NCI-H1930 (cell line): ENCODE measurements around the gene RASSF7.

Experiments used
- DNase-seq, 2 experiments: peaks; one replicate each; lab custom pipeline; 2025; lab: John Stamatoyannopoulos, UW

Gene RASSF7

DNA sequence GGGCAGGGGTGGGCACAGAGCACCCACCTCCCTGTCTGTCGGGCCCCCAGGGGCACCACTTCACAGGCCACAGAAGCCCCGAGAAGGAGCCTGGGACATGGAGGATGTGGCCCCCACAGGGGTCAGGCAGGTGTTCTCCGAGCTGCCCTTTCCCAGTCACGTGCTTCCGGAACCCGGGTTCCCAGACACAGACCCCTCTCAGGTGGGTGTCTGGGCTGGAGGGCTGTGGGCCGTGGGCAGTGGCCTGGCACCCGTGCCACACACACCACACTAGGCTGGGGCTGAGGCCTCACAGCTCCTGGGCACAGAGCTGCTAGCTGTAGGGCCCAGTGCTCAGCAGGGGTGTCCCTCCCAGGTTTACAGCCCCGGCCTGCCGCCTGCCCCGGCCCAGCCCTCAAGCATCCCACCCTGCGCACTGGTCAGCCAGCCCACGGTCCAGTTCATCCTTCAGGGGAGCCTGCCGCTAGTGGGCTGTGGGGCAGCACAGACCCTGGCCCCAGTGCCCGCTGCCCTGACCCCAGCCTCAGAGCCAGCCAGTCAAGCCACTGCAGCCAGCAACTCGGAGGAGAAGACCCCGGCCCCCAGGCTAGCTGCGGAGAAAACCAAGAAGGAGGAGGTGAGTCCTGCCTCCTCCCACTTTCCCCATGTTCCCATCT, 49.5 kb downstream of the RASSF7 start:
- no peak for DNase-seq

DNA sequence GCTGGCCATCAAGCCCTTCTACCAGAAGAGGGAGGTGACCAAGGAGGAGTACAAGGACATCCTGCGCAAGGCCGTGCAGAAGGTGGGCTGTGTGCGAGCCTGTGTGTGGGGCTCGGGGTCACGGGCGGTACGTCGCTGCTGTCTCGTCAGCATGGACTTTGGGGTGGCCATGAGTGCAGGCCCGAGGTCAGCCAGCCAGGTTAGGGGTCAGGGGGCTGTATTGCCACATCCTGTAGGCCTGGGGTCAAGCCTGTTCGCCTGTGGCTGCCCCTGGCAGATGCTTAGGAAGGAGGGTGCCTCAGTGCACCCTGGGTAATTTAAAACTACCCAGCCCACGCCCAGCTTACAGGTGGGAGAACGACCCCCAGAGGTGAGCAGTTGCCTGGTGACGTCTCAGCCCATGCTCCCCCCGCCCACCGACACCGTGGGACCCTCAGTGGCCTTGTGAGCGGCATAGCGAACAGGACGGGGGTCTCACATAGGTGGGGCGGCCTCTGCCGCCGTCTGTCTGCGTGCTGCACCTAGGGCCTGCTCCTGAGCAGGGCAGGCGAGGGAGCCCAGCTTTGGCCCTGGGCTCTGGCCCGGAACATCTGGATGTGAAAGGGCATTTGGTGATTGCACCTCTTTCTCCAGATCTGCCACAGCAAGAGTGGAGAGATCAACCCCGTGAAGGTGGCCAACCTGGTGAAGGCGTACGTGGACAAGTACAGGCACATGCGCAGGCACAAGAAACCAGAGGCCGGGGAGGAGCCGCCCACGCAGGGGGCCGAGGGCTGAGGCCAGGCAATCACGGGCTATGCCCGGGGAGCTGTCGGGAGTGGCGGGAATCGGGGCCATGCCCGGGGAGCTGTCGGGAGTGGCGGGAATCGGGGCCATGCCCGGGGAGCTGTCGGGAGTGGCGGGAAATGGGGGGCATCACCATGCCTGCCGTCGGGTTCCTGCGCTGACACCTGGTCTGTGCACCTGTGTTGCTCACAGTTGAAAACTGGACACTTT, 50.5 kb downstream of the RASSF7 start:
- no peak for DNase-seq

DNA sequence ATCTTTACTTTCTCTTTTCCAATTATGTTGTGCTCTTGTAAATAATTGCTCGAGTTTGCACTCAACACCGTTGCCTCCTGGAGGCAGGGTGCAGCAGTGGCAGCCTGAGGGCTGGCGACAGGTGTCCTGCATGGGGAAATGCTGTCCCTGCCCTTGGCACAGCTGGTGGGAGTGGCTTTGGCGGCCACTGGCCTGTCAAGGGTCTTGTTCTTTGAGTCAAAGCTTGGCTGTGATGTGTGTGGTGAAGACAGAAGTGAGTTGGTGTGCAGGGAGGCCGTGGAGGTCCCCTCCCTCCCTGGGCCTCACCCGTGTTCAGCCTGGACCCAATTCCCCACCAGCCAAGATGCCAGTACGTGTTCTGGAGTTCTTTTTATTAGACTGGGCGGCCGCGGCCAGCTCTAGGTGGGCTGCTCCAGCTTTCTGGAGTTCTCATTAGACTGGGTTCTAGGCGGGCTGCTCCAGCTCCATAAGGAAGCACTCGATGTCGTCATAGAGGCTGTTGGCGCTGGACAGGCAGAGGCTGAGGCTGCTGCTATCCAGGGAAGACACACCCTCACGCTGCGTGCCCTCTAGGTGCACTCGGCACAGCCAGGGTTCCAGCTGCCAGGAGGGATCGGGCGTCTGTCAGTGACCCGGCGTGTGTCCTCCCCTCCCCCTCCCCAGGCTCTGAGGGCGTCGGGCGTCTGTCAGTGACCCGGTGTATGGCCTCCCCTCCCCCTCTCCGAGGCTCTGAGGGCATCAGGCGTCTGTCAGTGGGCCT, 51.6 kb downstream of the RASSF7 start:
- no peak for DNase-seq

GRCh38 chr11:612961-613300, 52.2 kb downstream of the RASSF7 start:
- no peak for DNase-seq

GRCh38 chr11:613369-613968, 52.7 kb downstream of the RASSF7 start:
- peak in 1 of 2 experiments; percentile 46 for DNase-seq
